ENCODE measurements around the gene CCDC69.

Gene CCDC69

DNA sequence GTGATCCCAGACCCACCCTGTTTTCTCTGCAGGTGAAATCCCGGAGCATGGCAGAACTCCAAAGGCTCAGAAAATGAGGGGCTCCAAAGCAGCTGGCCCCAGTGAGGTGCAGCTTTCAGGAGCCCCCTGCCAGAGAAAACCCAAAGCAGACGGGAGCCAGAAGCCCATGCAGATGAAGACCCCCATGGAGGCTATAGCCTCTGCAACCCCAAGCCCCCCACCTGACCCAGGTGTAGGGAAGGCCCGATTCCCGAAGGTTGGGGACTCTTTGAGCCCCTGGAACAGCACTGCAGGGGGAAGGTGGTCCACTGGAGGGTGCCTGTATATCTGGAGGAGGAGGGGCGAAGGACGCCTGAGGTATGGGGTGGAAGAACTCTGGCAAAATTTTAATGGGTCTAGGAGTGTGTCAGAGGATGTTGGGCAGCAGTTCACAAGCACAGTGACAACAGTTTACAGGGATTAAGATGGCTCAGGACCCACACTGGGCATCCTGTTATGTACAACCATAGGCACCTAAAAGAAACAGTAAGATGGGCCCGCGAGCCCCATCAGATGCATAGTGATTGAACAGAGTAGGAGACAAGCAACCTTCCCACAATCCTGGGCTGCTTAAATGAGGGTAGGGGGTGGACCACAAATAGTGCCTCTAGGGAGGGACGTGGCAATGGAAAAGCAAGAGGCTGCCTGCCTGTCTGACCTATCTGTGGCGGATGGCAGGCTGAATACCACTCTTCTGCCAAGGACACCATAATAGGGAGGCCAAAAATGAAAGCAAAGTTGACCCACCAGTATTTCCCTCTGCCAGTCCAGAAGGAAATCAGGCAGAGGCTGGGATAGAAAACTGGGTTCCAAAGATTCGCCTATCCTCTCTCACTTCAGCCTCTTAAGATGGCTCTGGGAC, 49.9 kb downstream of the CCDC69 start:
- no peak overlapping the region for H3K9ac ChIP-seq (ENCODE audit: low read depth in 1 of 2, low read length in 2 of 2)
- H3K27ac ChIP-seq (ENCODE audit: low read depth in 2 of 2, low read length in 2 of 2): no peak overlapping the region
- H3K27me3 ChIP-seq (ENCODE audit: control insufficient read depth in 2 of 2, insufficient read depth in 2 of 2, low read length in 2 of 2): no peaks in the 10 kb centered on the region
- no peaks in the 10 kb centered on the region for H3K36me3 ChIP-seq (ENCODE audit: control insufficient read depth in 2 of 2, insufficient read depth in 2 of 2, low read length in 2 of 2)
- H3K4me1 ChIP-seq (ENCODE audit: control insufficient read depth in 2 of 2, insufficient read depth in 2 of 2, low read length in 2 of 2): no peaks in the 10 kb centered on the region
- H3K9me3 ChIP-seq (ENCODE audit: control insufficient read depth in 2 of 2, low read length in 2 of 2): no peaks in the 10 kb centered on the region
- H3K4me3 ChIP-seq (ENCODE audit: low read length in 2 of 2): no peak overlapping the region

DNA sequence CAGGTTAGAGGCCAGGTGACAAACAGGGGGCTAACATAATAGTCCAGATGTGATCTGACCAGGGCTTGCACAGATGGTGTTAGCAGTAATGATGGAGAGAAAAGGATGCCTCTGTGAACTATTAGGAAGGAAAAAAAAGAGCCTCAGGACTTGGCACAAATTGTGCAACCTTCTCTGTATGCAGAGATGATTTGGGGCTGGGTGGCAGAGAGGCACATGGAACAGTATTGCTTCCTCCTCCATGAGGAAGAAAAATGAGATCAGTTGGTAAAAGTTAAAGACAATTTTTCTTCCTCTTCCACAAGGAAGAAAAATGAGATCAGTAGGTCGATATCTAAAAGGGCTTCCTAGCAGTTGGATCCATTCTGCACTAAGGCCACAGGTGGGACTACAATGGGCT, 52.4 kb downstream of the CCDC69 start:
- no peaks in the 10 kb centered on the region for H3K9me3 ChIP-seq (ENCODE audit: control insufficient read depth in 2 of 2, low read length in 2 of 2)
- no peak overlapping the region for H3K4me3 ChIP-seq (ENCODE audit: low read length in 2 of 2)
- no peak overlapping the region for H3K27ac ChIP-seq (ENCODE audit: low read depth in 2 of 2, low read length in 2 of 2)
- H3K4me1 ChIP-seq (ENCODE audit: control insufficient read depth in 2 of 2, insufficient read depth in 2 of 2, low read length in 2 of 2): no peaks in the 10 kb centered on the region
- no peaks in the 10 kb centered on the region for H3K27me3 ChIP-seq (ENCODE audit: control insufficient read depth in 2 of 2, insufficient read depth in 2 of 2, low read length in 2 of 2)
- H3K9ac ChIP-seq (ENCODE audit: low read depth in 1 of 2, low read length in 2 of 2): no peak overlapping the region
- no peaks in the 10 kb centered on the region for H3K36me3 ChIP-seq (ENCODE audit: control insufficient read depth in 2 of 2, insufficient read depth in 2 of 2, low read length in 2 of 2)

- no peaks in the 10 kb centered on the region for H3K27me3 ChIP-seq (ENCODE audit: control insufficient read depth in 2 of 2, insufficient read depth in 2 of 2, low read length in 2 of 2)
- no peak overlapping the region for H3K4me3 ChIP-seq (ENCODE audit: low read length in 2 of 2)
- peaks cover 0 to 4% of the 10 kb centered on the region in 2 donors for H3K4me1 ChIP-seq (ENCODE audit: control insufficient read depth in 2 of 2, insufficient read depth in 2 of 2, low read length in 2 of 2)
- H3K9ac ChIP-seq (ENCODE audit: low read depth in 1 of 2, low read length in 2 of 2): no peak overlapping the region
- H3K27ac ChIP-seq (ENCODE audit: low read depth in 2 of 2, low read length in 2 of 2): no peak overlapping the region
- H3K9me3 ChIP-seq (ENCODE audit: control insufficient read depth in 2 of 2, low read length in 2 of 2): no peaks in the 10 kb centered on the region
- H3K36me3 ChIP-seq (ENCODE audit: control insufficient read depth in 2 of 2, insufficient read depth in 2 of 2, low read length in 2 of 2): no peaks in the 10 kb centered on the region
Observed at GRCh38 chr5:151168602-151169344, 55.1 kb downstream of the CCDC69 start.

- no peaks in the 10 kb centered on the region for H3K27me3 ChIP-seq (ENCODE audit: control insufficient read depth in 2 of 2, insufficient read depth in 2 of 2, low read length in 2 of 2)
- no peaks in the 10 kb centered on the region for H3K36me3 ChIP-seq (ENCODE audit: control insufficient read depth in 2 of 2, insufficient read depth in 2 of 2, low read length in 2 of 2)
- no peaks in the 10 kb centered on the region for H3K9me3 ChIP-seq (ENCODE audit: control insufficient read depth in 2 of 2, low read length in 2 of 2)
- H3K4me3 ChIP-seq (ENCODE audit: low read length in 2 of 2): no peak overlapping the region
- H3K4me1 ChIP-seq (ENCODE audit: control insufficient read depth in 2 of 2, insufficient read depth in 2 of 2, low read length in 2 of 2): peaks cover 0 to 4% of the 10 kb centered on the region in 2 donors
- H3K27ac ChIP-seq (ENCODE audit: low read depth in 2 of 2, low read length in 2 of 2): no peak overlapping the region
- no peak overlapping the region for H3K9ac ChIP-seq (ENCODE audit: low read depth in 1 of 2, low read length in 2 of 2)
Observed at GRCh38 chr5:151167022-151167421, 56.9 kb downstream of the CCDC69 start.

DNA sequence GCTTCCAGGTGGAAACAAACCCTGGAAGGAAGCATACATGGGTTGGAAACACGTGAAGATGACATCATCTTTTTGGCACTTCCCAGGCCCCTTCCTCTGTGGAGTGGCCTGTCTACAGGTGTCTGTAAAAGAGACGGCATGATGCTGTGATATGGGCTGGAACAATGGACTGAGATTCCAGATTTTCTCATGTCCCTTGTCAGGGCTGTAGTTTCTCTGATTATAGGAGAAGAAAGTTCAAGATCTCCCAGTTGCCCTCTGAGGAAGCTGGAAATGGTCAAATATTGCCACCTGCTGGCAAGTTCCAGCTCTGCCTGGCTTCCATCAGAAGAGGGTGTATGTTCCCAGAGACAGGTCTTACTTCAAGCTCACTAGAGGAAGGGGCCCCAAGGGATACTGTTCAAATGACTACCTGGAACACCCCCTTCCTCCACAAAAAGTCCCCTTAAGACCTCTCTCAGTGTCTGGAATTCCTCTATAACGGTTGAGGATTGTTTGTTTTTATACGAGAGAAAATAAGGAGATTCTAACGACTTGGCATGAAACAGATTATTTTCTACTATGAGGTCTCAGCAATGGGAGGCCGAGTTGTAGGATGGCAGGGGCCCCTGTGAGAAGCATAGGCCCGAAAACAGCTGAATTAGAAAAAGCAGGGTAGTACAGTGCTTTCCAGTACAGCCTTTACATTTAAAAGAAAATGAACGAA, 59.1 kb downstream of the CCDC69 start:
- Histone ChIP-seq H3K9me3 (ENCODE audit: control insufficient read depth in 2 of 2, low read length in 2 of 2) (no peaks in the 10 kb centered on the region), H3K9ac (ENCODE audit: low read depth in 1 of 2, low read length in 2 of 2) (no peak overlapping the region), H3K27me3 (ENCODE audit: control insufficient read depth in 2 of 2, insufficient read depth in 2 of 2, low read length in 2 of 2) (no peaks in the 10 kb centered on the region), H3K4me3 (ENCODE audit: low read length in 2 of 2) (no peak overlapping the region), H3K27ac (ENCODE audit: low read depth in 2 of 2, low read length in 2 of 2) (no peak overlapping the region), H3K36me3 (ENCODE audit: control insufficient read depth in 2 of 2, insufficient read depth in 2 of 2, low read length in 2 of 2) (no peaks in the 10 kb centered on the region), H3K4me1 (ENCODE audit: control insufficient read depth in 2 of 2, insufficient read depth in 2 of 2, low read length in 2 of 2) (peaks cover 0 to 4% of the 10 kb centered on the region in 2 donors)

DNA sequence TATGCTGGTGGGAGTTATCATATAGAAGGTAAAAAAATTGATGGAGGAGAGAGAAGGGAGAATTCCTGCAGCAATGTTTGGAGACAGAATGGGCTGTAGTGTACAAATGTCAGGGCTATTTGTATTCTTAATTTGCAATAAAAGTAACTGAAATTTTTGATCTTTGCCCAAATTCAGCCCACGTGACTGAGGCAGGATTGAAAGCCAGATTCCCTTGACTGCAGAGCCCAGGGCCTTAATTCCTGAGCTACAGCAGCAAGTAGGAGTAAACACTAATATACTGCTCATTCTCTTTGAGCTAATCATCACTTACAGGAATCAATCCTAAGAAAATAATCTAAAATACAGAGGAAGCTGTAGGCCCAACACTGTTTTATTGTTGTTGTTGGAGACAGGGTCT, 61.1 kb downstream of the CCDC69 start:
- H3K4me3 ChIP-seq (ENCODE audit: low read length in 2 of 2): no peak overlapping the region
- no peaks in the 10 kb centered on the region for H3K36me3 ChIP-seq (ENCODE audit: control insufficient read depth in 2 of 2, insufficient read depth in 2 of 2, low read length in 2 of 2)
- H3K9me3 ChIP-seq (ENCODE audit: control insufficient read depth in 2 of 2, low read length in 2 of 2): no peaks in the 10 kb centered on the region
- no peak overlapping the region for H3K27ac ChIP-seq (ENCODE audit: low read depth in 2 of 2, low read length in 2 of 2)
- H3K9ac ChIP-seq (ENCODE audit: low read depth in 1 of 2, low read length in 2 of 2): no peak overlapping the region
- no peaks in the 10 kb centered on the region for H3K27me3 ChIP-seq (ENCODE audit: control insufficient read depth in 2 of 2, insufficient read depth in 2 of 2, low read length in 2 of 2)
- peaks cover 2 to 4% of the 10 kb centered on the region in 2 donors for H3K4me1 ChIP-seq (ENCODE audit: control insufficient read depth in 2 of 2, insufficient read depth in 2 of 2, low read length in 2 of 2)

GRCh38 chr5:151159649-151160373, 64.1 kb downstream of the CCDC69 start:
- no peak overlapping the region for H3K27ac ChIP-seq (ENCODE audit: low read depth in 2 of 2, low read length in 2 of 2)
- H3K9me3 ChIP-seq (ENCODE audit: control insufficient read depth in 2 of 2, low read length in 2 of 2): no peaks in the 10 kb centered on the region
- peaks cover 7 to 17% of the 10 kb centered on the region in 2 donors for H3K4me1 ChIP-seq (ENCODE audit: control insufficient read depth in 2 of 2, insufficient read depth in 2 of 2, low read length in 2 of 2)
- no peak overlapping the region for H3K4me3 ChIP-seq (ENCODE audit: low read length in 2 of 2)
- H3K36me3 ChIP-seq (ENCODE audit: control insufficient read depth in 2 of 2, insufficient read depth in 2 of 2, low read length in 2 of 2): no peaks in the 10 kb centered on the region
- no peaks in the 10 kb centered on the region for H3K27me3 ChIP-seq (ENCODE audit: control insufficient read depth in 2 of 2, insufficient read depth in 2 of 2, low read length in 2 of 2)
- H3K9ac ChIP-seq (ENCODE audit: low read depth in 1 of 2, low read length in 2 of 2): no peak overlapping the region

- Histone ChIP-seq H3K4me3 (ENCODE audit: low read length in 2 of 2) (peak overlapping the region; percentile 66 to 83), H3K4me1 (ENCODE audit: control insufficient read depth in 2 of 2, insufficient read depth in 2 of 2, low read length in 2 of 2) (peaks cover 8 to 19% of the 10 kb centered on the region in 2 donors), H3K36me3 (ENCODE audit: control insufficient read depth in 2 of 2, insufficient read depth in 2 of 2, low read length in 2 of 2) (no peaks in the 10 kb centered on the region), H3K9ac (ENCODE audit: low read depth in 1 of 2, low read length in 2 of 2) (peak overlapping the region; percentile 56 to 76), H3K27ac (ENCODE audit: low read depth in 2 of 2, low read length in 2 of 2) (peak overlapping the region; percentile 50 to 90), H3K9me3 (ENCODE audit: control insufficient read depth in 2 of 2, low read length in 2 of 2) (no peaks in the 10 kb centered on the region), H3K27me3 (ENCODE audit: control insufficient read depth in 2 of 2, insufficient read depth in 2 of 2, low read length in 2 of 2) (no peaks in the 10 kb centered on the region)
Observed at GRCh38 chr5:151158287-151158661, 65.6 kb downstream of the CCDC69 start.

- Histone ChIP-seq H3K27ac (ENCODE audit: low read depth in 2 of 2, low read length in 2 of 2) (peak within 1 kb of the TSS; percentile 63 to 90), H3K9ac (ENCODE audit: low read depth in 1 of 2, low read length in 2 of 2) (peak within 1 kb of the TSS; percentile 56 to 78), H3K9me3 (ENCODE audit: control insufficient read depth in 2 of 2, low read length in 2 of 2) (no peaks in the 10 kb centered on the region), H3K27me3 (ENCODE audit: control insufficient read depth in 2 of 2, insufficient read depth in 2 of 2, low read length in 2 of 2) (no peaks in the 10 kb centered on the region), H3K4me1 (ENCODE audit: control insufficient read depth in 2 of 2, insufficient read depth in 2 of 2, low read length in 2 of 2) (peaks cover 13 to 19% of the 10 kb centered on the region in 2 donors), H3K36me3 (ENCODE audit: control insufficient read depth in 2 of 2, insufficient read depth in 2 of 2, low read length in 2 of 2) (no peaks in the 10 kb centered on the region), H3K4me3 (ENCODE audit: low read length in 2 of 2) (peak within 1 kb of the TSS; percentile 66 to 83)
Observed at GRCh38 chr5:151157426-151158286, 66.2 kb downstream of the CCDC69 start, which contains the start of gene ANXA6. Gene ANXA6 (minus strand): TSS chr5:151157779. CDS start chr5:151147901, 9,878 bp downstream.

Data from mucosa of rectum (tissue), 2 donors.